D341Med (cell line): Measurements from ENCODE around the gene TLL1.
A peak's percentile ranks its signal among the peaks of the same experiment; 100 is the strongest.

Experiments
- DNase-seq: peaks from one replicate; pipeline ENCODE4 v3.0.0; 2012; ENCODE audit warnings: low spot score

Gene TLL1

DNA sequence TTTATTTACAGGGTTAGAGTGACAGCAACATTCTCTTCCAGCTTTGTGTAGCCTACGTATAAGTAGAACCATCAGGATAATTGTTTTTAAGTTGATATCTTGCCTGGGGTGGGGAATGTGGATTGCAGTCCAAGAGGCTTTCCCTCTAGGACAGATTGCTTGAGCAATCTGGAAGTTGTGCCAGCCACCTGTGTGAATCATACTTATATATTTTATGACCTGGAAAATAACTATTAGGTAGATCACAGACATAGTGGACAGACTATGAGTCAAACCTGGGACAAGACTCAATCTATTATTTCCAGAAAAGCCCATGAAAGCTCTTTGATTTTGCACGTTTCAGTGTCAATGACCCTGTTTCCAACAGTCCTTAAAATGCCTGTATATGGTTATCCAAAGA is 98.9 kb downstream of the TLL1 start:
- DNase-seq: no peak

DNA sequence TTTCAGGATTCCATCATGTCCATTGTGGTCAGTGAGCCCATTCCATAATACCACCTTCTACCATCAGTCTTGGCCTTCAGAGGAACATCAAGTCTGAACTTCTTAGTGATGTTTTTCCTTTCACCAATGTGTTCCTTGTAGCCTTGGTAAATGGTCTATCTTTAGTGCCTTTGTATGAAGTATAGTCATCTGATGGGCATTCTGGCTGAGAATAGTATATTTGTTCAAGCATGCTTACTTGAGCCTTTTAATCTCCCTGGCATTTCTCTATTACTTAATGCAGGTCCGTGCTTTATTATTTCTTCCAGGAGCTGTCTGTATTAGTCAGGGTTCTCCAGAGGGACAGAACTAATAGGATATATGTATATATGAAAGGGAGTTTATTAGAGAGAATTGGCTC is 99.7 kb downstream of the TLL1 start:
- no peak for DNase-seq

DNA sequence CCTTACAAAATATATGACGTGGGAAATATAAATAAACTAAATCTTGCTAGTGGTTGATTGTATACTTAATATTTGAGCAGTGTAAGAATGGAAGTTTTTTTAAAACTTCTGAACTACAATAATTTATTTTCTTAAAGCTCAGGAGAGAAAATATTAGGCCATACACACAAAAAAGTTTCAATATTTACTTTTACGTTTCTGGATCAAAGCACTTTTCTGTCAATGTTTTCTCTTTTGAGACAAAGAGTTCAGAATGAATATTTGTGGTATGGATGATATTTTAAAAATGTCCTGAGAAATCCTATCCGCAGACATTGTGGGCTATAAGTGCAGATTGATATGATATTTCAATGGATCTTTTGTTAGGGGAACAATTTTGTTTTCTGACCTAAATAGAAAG is 109.9 kb downstream of the TLL1 start:
- DNase-seq: no peak

DNA sequence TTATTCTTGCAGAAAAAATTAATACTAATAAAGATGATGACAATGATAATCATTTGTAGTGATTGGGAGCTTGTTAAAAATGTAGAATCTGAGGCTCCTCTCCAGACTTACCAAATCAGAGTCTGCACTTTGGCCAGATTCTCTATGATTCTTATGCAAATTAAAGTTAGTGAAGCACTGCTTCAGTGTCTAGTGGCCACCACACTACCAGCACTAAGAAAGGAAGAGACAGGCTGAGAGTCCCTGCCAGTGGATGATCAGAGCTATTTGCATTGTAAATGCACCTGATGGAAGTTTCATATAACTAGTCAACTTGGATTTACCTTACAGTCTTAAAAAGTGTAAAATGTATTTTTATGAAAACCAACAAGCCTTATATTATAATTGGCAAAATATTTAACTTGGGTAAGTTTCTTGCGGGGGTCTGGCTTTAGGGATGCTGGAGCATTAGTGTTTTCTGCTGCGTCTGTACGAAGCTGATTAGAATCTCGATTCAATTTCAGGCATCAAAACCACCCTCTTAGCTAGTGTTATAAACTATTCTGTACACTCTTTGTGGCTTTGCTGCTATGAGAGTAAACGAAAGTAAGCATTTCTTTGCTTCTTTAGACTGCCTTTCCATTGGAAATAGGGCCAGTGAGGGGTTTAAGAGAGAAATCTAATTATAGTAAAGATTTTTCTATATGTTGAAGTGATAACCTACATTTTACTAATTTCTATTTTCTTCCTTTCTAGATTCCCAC is 114.1 kb downstream of the TLL1 start:
- no peak for DNase-seq

DNA sequence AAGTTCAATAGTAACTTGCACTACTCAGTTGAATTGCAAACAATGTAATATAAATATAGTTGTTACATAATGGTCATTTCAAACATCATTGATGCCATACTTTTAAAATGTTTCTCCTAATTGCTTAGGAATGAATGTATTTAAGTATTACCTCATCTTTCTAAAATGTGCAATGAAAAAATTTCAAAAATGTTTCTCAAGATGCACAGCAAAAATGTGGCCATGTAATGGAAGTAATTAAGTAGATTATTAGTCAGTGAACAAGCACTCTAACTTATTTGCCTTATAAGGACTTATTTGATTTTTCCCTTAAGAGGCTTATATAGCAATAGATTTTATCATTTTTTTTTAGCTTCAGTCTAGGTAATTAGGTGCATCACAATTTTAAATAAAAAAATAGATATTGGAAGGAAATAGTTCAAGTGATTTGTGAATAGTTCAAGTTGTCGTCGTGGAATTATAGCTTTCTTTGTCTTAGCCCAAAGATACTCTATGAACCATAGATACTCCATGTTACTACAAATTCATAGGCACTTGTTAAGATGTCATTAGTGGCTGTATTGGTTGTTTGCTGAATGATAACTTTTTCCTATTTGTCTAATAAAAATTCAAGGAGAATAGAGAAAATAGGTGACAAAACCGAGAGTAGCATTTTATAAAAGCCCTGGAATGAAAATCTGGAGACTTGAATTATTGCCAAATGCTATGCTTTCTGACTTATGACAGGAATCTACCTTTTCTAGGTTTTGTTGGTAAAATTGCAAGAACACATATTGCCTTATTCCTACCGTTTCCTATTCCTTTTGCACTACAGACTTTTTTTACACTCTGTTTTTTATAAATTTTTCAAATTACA is 118.5 kb downstream of the TLL1 start:
- no peak for DNase-seq

- DNase-seq: no peak
Measured at GRCh38 chr4:165992283-165992682, 119.2 kb downstream of the TLL1 start.

GRCh38 chr4:165994701-165995100 is 121.7 kb downstream of the TLL1 start:
- DNase-seq: no peak

DNA sequence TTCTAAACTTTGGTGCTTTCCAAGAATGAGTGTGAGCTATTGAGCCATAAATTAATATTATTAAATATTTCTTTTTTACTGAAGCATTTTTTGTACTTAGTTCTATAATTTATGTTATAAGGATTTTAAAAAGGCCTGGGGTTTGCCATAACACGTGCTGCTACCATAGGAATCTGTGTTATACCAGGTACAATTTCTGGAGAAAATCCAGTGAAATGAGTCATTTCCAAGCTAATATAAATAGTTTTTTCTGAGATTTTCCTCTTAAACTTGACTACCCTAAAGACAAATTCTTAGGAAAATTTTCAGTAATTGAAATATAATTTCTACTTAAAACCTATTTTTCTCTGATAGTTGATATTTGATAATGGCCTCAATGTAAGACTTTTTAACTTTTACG is 130.8 kb downstream of the TLL1 start:
- no peak for DNase-seq

DNA sequence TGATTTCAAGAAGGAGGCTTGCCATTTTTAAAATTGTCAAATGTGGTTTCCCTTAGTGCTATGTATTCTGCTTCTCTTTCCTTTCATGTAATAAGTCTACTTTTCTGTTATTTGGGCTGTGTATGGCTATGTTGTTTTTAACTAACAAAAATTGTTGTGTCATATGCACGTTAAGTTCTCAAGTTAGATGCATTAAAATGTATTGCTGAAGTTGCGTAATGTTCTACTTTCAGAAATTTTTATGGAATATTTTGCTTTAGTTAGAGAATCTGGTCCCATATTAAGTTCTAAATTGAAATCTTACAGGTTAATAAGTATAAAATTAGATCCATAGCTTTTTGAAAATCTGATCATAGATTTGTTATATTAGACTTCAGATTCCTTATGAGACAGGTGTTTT is 133.2 kb downstream of the TLL1 start:
- DNase-seq: no peak

- no peak for DNase-seq
Measured at GRCh38 chr4:166008510-166008909, 135.5 kb downstream of the TLL1 start.

- DNase-seq: no peak
Measured at GRCh38 chr4:166012129-166013030, 139.3 kb downstream of the TLL1 start.

DNA sequence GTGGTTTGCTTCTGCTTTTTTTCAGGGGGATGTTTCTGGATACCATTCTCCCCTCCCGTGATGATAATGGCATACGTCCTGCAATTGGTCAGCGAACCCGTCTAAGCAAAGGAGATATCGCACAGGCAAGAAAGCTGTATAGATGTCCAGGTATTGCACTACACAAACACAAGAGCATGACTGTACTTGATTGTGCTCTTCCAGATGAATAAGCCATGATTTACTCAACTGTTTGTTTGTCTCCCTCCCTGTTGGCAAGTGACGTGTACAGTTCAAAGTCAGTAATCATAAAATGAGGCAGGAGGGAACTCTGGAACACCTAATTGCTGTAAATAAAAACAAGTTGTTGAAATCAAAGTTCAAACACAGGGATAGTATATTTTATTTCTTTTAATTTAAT is 141.4 kb downstream of the TLL1 start:
- no peak for DNase-seq

GRCh38 chr4:166017804-166018203 is 144.8 kb downstream of the TLL1 start:
- DNase-seq: no peak

DNA sequence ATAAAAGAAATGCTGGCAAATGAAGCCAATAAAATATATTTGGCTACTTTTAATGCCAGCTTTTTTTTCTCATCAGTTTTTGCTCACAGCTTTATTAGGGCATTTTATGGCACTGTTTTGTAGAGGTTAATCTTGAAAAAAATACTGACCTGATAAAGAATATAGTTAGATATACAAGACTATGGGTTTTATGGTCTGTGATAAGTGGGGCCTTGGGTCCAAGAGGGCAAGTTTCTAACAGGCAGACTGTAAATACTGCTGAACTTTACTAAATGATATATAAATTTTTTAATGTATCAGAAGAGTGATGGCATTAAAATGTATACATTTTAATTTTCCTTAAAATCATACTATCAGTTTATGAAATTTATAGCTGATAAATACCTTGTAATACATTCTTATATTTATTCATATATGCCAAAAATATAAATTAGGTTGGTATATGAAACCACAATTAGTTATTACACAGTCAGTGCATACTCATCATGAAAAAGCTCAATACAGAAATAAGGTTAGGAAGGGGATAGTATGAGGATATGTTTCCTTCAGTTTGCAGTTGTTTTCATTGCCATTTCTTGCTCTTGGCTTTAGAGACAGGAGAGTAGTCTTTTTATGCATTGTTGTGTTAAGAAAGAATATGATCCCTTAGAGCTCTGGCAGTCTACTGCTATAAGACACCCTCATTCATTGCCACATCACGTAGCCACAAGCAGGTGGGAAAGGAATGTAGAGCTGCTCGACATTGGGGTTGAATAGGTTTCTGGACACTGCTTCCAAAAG is 146.6 kb downstream of the TLL1 start:
- DNase-seq: no peak

GRCh38 chr4:166021617-166022016 is 148.6 kb downstream of the TLL1 start:
- DNase-seq: no peak

DNA sequence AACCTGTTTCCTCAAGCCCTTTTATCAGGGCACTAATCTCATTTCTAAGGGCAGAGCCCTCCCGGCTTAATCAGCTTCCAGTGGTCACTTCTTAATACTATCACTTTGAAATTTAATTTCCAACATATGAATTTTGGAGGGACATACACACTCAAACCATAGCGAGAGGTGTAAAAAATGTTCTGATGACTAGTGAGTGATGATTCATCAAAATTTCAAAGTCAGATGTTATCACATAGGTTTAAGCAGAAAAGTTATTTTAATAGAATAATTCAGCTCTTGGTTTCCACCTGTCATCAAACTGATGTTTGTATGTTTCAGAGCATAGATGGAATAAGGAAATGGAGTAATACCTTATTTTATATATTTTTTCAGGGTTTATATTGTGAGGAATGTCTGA is 161.9 kb downstream of the TLL1 start:
- DNase-seq: no peak

DNA sequence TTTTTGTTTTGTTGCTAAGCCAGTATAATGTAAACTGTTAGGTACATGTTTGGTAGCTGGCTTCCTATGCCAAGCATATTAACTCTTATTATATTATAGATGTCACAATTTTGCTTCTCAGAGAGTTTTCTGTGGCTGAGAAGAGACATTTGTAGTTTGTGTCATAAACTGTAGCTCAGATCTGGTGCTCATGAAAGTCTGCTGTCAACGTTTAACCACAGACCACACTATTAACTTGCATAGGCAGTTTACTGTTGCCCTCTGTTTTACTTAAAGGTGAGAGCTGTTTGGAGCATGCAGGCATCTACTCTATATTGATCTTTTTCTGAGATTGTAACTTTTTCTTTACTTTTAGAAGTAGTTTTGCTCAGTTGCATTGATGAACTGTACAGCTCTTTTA is 166.8 kb downstream of the TLL1 start:
- no peak for DNase-seq

- peak; percentile 37 for DNase-seq
Measured at GRCh38 chr4:166042510-166043055, 169.5 kb downstream of the TLL1 start.

- no peak for DNase-seq
Measured at GRCh38 chr4:166043801-166044200, 170.8 kb downstream of the TLL1 start.

GRCh38 chr4:166044871-166045270 is 171.8 kb downstream of the TLL1 start:
- no peak for DNase-seq

GRCh38 chr4:166045457-166045856 is 172.4 kb downstream of the TLL1 start:
- DNase-seq: no peak
